ENCODE results near the gene CEP89.

Gene CEP89

DNA sequence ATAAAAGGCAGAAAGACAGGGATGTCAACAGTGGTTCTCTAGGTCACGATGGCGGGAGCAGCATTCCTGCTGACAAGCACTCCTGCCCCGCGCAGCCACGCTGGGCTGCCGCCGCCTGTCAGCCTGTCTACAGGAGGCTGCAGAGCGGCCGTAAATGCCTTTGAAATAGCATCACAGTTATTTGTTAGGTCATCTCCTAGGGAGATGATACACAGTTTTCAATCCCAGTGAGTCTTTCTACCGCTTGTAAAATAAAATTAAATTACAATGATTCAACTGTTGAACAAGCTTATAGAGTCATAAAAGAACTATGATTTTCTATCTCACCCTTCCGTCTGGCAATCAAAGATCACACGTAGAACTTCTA lies 94.9 kb downstream of the CEP89 start:
- POLR2A ChIA-PET: no interaction called here
- no peak for DNase-seq (ENCODE audit: extremely low spot score)
- TF ChIP-seq, protein P1, sequence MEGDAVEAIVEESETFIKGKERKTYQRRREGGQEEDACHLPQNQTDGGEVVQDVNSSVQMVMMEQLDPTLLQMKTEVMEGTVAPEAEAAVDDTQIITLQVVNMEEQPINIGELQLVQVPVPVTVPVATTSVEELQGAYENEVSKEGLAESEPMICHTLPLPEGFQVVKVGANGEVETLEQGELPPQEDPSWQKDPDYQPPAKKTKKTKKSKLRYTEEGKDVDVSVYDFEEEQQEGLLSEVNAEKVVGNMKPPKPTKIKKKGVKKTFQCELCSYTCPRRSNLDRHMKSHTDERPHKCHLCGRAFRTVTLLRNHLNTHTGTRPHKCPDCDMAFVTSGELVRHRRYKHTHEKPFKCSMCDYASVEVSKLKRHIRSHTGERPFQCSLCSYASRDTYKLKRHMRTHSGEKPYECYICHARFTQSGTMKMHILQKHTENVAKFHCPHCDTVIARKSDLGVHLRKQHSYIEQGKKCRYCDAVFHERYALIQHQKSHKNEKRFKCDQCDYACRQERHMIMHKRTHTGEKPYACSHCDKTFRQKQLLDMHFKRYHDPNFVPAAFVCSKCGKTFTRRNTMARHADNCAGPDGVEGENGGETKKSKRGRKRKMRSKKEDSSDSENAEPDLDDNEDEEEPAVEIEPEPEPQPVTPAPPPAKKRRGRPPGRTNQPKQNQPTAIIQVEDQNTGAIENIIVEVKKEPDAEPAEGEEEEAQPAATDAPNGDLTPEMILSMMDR (IDR thresholded peaks at IDR 0.05; ENCODE audit: control extremely low read depth, extremely low read depth, low read depth, missing control alignments): no peak

DNA sequence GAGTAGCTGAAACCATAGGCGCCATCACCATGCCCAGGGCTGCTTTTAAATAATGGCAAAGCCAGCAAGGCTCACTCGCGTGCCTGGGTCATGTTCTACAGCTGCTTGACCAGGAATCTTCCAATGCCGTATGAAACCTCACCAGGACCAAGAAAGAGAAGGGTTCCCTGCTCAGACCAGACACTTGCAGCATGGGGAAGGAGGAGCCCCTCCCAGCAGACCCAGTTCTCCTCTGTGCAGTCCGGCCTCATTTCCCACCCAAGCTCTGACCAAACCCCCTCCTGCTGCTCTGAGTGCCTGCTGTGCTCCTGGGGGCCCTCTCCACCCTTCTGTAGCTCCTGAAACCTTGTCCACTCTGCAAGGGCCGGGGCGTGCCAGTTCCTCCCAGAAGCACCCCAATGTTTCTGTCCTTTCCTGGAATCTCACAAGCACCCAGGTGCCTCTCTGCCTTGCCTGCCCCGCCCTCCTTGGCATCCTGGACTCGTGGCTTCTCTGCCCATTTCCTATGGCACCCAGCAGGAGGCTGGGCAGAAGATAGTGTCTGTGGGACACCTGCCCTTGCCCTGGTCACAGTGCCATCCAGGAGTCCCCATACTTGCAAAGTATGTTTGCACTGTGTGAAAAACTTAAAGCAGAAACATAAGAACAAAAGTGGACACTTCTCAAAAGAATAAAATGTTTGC lies 95.4 kb downstream of the CEP89 start:
- CTCF ChIA-PET: no interaction called here
- no peak for DNase-seq (ENCODE audit: extremely low spot score)
- POLR2A ChIA-PET: interaction anchor here (0.6 kb wide), 1 partner anchor 11 kb away, joined by 4 read pairs; no protein-coding TSS in a partner anchor
- TF ChIP-seq, protein P1 (IDR thresholded peaks at IDR 0.05; ENCODE audit: control extremely low read depth, extremely low read depth, low read depth, missing control alignments): no peak

More for the DNA sequence above, 94.9 kb downstream of the CEP89 start:
- CTCF ChIA-PET: no interaction called here

DNA sequence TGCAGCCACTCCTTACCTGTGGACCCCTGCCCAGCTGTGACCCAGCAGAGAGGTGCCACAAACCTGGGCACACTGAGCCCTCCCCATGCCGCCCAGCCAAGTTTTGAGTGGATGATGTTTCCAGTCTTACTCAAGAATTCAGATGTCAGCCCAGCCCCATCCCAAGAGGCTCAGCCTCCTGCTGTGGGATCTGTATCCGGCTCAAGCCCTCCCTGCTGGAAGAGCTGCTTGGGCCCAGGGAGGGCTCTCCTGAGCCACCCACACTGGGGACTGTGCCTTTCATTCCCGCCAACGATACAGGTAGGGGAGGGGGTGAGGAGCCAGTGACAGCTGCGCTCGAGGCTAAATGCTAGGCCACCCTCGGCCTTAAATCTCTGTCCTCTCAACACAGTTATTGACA lies 96.3 kb downstream of the CEP89 start:
- ChIA-PET POLR2A (no interaction called here), CTCF (no interaction called here)
- TF ChIP-seq, protein P1 (IDR thresholded peaks at IDR 0.05; ENCODE audit: control extremely low read depth, extremely low read depth, low read depth, missing control alignments): no peak

DNA sequence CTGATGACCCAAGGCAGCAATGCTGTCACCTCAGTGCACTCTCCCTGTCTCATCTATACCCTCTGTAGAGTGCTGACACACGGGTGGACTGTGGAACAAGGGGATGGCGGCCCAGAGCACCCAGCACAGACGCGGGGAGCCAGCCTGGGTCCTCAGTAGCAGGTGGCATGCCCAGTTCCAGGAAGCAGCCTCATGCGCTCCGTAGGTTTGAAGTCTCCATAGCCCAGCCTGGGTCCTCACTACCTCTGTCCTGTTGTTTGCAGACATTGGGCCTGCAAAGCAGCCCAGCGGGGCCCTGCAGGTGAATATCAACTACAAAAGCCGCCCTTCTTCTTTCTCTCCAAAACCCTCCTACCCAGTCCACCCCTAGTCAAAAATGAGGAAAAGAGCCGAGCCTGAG lies 97.2 kb downstream of the CEP89 start:
- TF ChIP-seq, protein P1 (IDR thresholded peaks at IDR 0.05; ENCODE audit: control extremely low read depth, extremely low read depth, low read depth, missing control alignments): no peak
- CTCF ChIA-PET: no interaction called here
- POLR2A ChIA-PET: no interaction called here
- no peak for DNase-seq (ENCODE audit: extremely low spot score)

More for the DNA sequence above, 96.3 kb downstream of the CEP89 start:
- DNase-seq (ENCODE audit: extremely low spot score): no peak

DNA sequence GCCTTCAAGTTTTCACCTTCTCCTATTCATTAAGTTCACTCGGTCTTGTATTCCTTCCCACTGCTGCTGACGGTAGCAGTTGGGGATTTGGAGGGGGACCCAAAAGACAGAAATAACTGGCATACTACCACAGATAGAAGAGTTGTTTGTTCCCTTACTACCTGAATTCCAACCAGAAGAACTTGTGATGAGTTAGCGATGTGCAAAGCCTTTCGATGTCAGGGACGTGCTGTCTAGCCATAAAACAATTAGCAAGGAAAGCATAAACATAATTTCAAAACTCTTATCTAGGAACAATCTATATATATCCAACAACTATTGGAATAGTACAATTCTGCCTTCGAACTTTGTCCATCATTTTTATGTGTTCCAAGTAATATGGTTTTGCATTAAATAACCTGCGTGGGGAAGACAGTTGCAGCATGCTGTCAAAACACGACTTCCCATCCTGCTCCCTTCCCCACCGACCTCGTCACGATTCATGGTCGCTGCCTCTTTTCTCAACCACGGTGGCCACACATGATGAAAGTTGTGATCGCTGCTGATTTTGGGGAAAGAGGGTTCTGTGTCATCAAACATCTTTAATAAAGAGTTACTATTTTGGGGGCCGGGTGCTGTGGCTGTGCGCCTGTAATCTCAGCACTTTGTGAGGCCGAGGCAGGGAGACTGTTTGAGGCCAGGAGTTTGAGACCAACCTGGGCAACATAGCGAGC lies 98.4 kb downstream of the CEP89 start:
- TF ChIP-seq, protein P1 (IDR thresholded peaks at IDR 0.05; ENCODE audit: control extremely low read depth, extremely low read depth, low read depth, missing control alignments): no peak
- CTCF ChIA-PET: no interaction called here
- POLR2A ChIA-PET: no interaction called here
- DNase-seq (ENCODE audit: extremely low spot score): no peak

DNA sequence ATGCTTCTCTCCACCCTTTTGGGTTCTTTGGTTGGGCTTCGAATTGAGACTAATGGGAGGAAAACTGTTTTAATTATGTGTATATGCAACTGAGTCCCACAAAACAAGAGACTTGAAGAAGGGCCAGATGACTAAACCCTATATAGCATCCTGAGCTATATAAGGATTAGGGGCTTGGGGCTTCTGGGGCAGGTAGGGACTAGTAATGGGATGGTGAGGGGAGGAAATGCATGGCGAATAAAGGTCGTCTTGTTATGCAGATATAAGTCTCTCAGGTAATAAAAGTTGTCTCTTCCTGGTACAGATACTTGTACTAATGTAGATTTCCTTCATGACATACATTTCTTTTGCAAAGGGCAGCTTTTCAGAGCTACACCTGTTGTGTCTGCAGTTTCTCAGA lies 99.4 kb downstream of the CEP89 start:
- TF ChIP-seq, protein P1 (IDR thresholded peaks at IDR 0.05; ENCODE audit: control extremely low read depth, extremely low read depth, low read depth, missing control alignments): no peak

More for the DNA sequence above, 99.4 kb downstream of the CEP89 start:
- CTCF ChIA-PET: no interaction called here
- no peak for DNase-seq (ENCODE audit: extremely low spot score)
- POLR2A ChIA-PET: no interaction called here
